HepG2 (cell line): ENCODE results near the gene DPF1. TPM values are rescaled to one million over a fixed set of nuclear protein-coding genes. Genes with fewer than 3 reads are reported as not detected.

Source experiments
- ATAC-seq: fragments of 200-7000 bp; cut with Tn5 transposase; 3 replicates; pipeline ENCODE4 v1.9.1; 2020; ENCODE audit warnings: mild to moderate bottlenecking, moderate library complexity
- BruUV-seq: library from RNA; stranded (reverse); fragments of 400-500 nt; replicated peaks from 2 replicates; lab custom pipeline; 2021; lab: Mats Ljungman, UMichigan
- CTCF ChIA-PET: fragments of 300-600 bp; formaldehyde crosslinking; extraction: SDS; loops from one replicate; lab custom pipeline; 2021; ENCODE audit warnings: low total read pairs, inconsistent platforms, low intra/inter-chr PET ratio; lab: Yijun Ruan, JAX
- POLR2A ChIA-PET: fragments of 350-600 bp; sonication (Branson Sonifier 250); formaldehyde crosslinking; loops from one replicate; lab custom pipeline; 2020; ENCODE audit warnings: antibody characterized with exemption, inconsistent platforms; lab: Yijun Ruan, JAX
- DNase-seq: peaks from one replicate; pipeline ENCODE4 v3.0.0-alpha.2; 2015; ENCODE audit warnings: low spot score
- FAIRE-seq: peaks from 3 replicates; lab custom pipeline; 2011; peaks lifted over from hg19 to GRCh38; lab: Jason Lieb, UNC
- H2AFZ ChIP-seq: one replicate; pipeline ENCODE4 v1.6.1; 2011; ENCODE audit warnings: low read length, inconsistent platforms
- H3K27ac ChIP-seq: fragments of 300-600 bp; 3 replicates; pipeline ENCODE4 v1.8.0; 2011; ENCODE audit warnings: mixed run types, mild to moderate bottlenecking, mixed read lengths, low read length, inconsistent platforms; ENCODE audit not compliant: insufficient read depth; ENCODE audit errors: extremely low read length
- H3K27me3 ChIP-seq, 2 experiments: fragments of 200-600 bp in 1 of 2; 2 replicates in 1 of 2; 3 replicates in 1 of 2; pipeline versions ENCODE4 v1.6.0 to v1.8.0; 2011; ENCODE audit warnings: low read length in 2 of 2, mild to moderate bottlenecking in 2 of 2, moderate library complexity in 2 of 2, inconsistent platforms in 1 of 2; ENCODE audit not compliant: insufficient read depth in 2 of 2, control insufficient read depth in 1 of 2
- H3K36me3 ChIP-seq, 2 experiments: fragments of 200-600 bp in 1 of 2; replicated peaks in 1 of 2; 2 replicates in 1 of 2; 3 replicates in 1 of 2; pipeline versions ENCODE4 v1.5.1 to v1.8.0; 2011; ENCODE audit warnings: low read length in 2 of 2, inconsistent platforms in 1 of 2; ENCODE audit not compliant: insufficient read depth in 2 of 2, control insufficient read depth in 1 of 2
- H3K4me1 ChIP-seq: 2 replicates; pipeline ENCODE4 v1.5.1; 2012; ENCODE audit warnings: low read length, inconsistent platforms; ENCODE audit not compliant: insufficient read depth
- H3K4me2 ChIP-seq: 2 replicates; pipeline ENCODE4 v1.6.0; 2011; ENCODE audit warnings: low read depth, low read length, inconsistent platforms
- H3K4me3 ChIP-seq, 3 experiments: fragments of 200-600 bp in 1 of 3; sonication (generic), shearing (Covaris generic) in 1 of 3; replicated peaks in 1 of 3; 2 replicates each; pipeline ENCODE4 v1.5.1; 2011 to 2016; ENCODE audit warnings: low read length in 3 of 3, inconsistent platforms in 2 of 3, low read depth in 2 of 3, mild to moderate bottlenecking in 2 of 3, control low read depth in 1 of 3, mixed read lengths in 1 of 3; ENCODE audit not compliant: insufficient read depth in 1 of 3
- H3K79me2 ChIP-seq: one replicate; pipeline ENCODE4 v1.6.1; 2011; ENCODE audit warnings: low read length, inconsistent platforms; ENCODE audit not compliant: insufficient read depth
- H3K9ac ChIP-seq: 2 replicates; pipeline ENCODE4 v1.6.0; 2011; ENCODE audit warnings: mild to moderate bottlenecking, low read depth, low read length, inconsistent platforms; ENCODE audit not compliant: insufficient read depth
- H3K9me3 ChIP-seq: 2 replicates; pipeline ENCODE4 v1.5.1; 2012; ENCODE audit warnings: mild to moderate bottlenecking, low read length
- H4K20me1 ChIP-seq: 2 replicates; pipeline ENCODE4 v1.6.0; 2011; ENCODE audit warnings: inconsistent platforms, mild to moderate bottlenecking, low read length, moderate library complexity; ENCODE audit not compliant: insufficient read depth
- CENPT ChIP-seq: sonication (generic); formaldehyde crosslinking; IDR thresholded peaks from 2 replicates; pipeline ENCODE4 v1.8.0; 2022; ENCODE audit warnings: low read depth, mild to moderate bottlenecking, moderate library complexity, missing genetic modification reagents
- FUBP1 ChIP-seq: sonication (generic); formaldehyde crosslinking; IDR thresholded peaks from 2 replicates; pipeline ENCODE4 v1.5.1; 2020; ENCODE audit warnings: missing genetic modification reagents, mild to moderate bottlenecking, borderline replicate concordance
- RAD51 ChIP-seq: fragments of 450-650 bp; IDR thresholded peaks from 2 replicates; pipeline ENCODE4 v1.6.1; 2016; ENCODE audit warnings: borderline replicate concordance
- ZC3H4 ChIP-seq: sonication (generic); formaldehyde crosslinking; IDR thresholded peaks from 2 replicates; pipeline ENCODE4 v1.4.0; 2020; ENCODE audit warnings: missing genetic modification reagents, borderline replicate concordance
- WGBS: methylation state at CpG from one replicate; pipeline ENCODE4 v1.1.6; 2017; ENCODE audit warnings: low lambda C conversion rate; 5-methylcytosine and 5-hydroxymethylcytosine counted together
- in situ Hi-C: cut with HindIII; loops from 2 replicates; pipeline ENCODE4 v1.10.0; 2017; ENCODE audit warnings: low pct_unique_long_range_greater_than_20kb; ENCODE audit not compliant: extremely low pct_ligation_motif_present
- intact Hi-C: fragments of 100-400 bp; cut with micrococcal nuclease; formaldehyde crosslinking; loops from one replicate; pipeline ENCODE4 v1.10.0; 2022; ENCODE audit not compliant: unreplicated experiment
- polyA plus RNA-seq, 8 experiments: library from polyadenylated mRNA; depleted of rRNA in 3 of 8; stranded (reverse) in 7 of 8; unstranded in 1 of 8; fragments of >200 nt; fragmentation: Illumina TruSeq in 4 of 8; extraction: Trizol in 4 of 8; gene quantifications; 2 replicates each; pipeline versions ENCODE4 v1.2.1 to v1.2.3, GENCODE V29; 2011 to 2016; ENCODE audit warnings: low read depth in 4 of 8, missing spikeins in 1 of 8, mixed read lengths in 1 of 8; ENCODE audit not compliant: insufficient read depth in 1 of 8
- total RNA-seq, 5 experiments: library from RNA; depleted of rRNA; stranded (reverse); fragments of >200 nt; fragmentation: Illumina TruSeq; extraction: Trizol; gene quantifications; 2 replicates each; pipeline ENCODE4 v1.2.3, GENCODE V29; 2016; ENCODE audit warnings: low read depth in 1 of 5
- TF ChIP-seq, protein P1 (sequence below), 2 experiments: fragments of 450-650 bp in 1 of 2; sonication (generic) in 1 of 2; formaldehyde crosslinking in 1 of 2; IDR thresholded peaks; 2 replicates each; pipeline versions ENCODE4 v1.6.1 to v1.8.0; 2016 to 2022; ENCODE audit warnings: antibody characterized with exemption in 1 of 2, mild to moderate bottlenecking in 1 of 2, missing genetic modification reagents in 1 of 2

The DPF1 gene
- total and polyA plus RNA-seq, 2 of the 13 experiments (the other 11 are each of a cell fraction or from before 2014, with no cell fraction given) = 1.0 to 3.2 TPM

DNA sequence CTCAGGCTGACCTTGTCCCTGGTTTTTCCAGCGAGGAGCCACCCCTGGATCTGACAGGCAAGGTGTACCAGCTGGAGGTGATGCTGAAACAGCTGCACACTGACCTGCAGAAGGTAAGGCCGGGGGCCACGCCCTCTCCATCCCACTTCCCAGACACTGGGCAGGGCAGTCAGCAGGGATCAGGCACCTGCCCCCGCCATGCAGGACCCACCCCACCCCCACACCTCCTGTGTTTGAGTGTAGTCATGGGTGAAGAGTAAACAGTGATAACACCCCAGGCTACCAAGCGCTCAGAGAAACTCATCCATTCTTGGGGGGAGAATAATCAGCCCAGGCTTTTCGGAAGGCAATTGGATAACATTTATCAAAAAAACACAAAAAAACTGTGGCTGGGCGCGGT lies 19.9 kb downstream of the DPF1 start (continued):
- TF ChIP-seq FUBP1 (CRISPR knock-in tag) (no peak), CENPT (CRISPR knock-in tag) (no peak)

DNA sequence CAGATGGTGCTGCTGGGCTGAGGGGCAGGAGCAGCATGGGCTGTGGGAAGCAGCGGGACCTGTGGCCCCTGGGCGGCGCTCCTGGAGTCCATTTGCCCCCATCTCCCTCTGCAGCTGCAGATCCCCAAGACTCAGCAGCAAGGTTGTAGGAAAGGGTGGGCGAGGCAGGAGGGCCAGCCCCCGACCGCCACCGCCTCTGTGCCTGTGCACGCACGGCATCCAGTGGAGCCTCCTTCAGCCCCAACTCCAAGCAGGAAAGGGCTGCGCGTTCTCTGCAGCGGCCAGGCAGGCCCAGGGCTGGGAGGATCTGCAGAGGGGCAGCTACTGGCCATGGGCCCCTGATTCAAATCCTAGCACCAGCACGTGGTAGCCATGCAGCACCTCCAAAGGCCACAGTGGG lies 20.8 kb downstream of the DPF1 start:
- Histone ChIP-seq H3K27ac (no peak overlapping the region), H3K9me3 (no peaks in the 10 kb centered on the region), H3K4me1 (no peaks in the 10 kb centered on the region), H3K27me3 (no peaks in the 10 kb centered on the region), H3K79me2 (no peaks in the 10 kb centered on the region), H2AFZ (no peak overlapping the region), H4K20me1 (no peaks in the 10 kb centered on the region), H3K4me3 (no peak overlapping the region), H3K9ac (no peak overlapping the region), H3K4me2 (no peak overlapping the region), H3K36me3 (no peaks in the 10 kb centered on the region; a peak in 2 of 5 replicates)
- no peak for DNase-seq
- TF ChIP-seq RAD51 (no peak), ZC3H4 (no peak)
- intact Hi-C loops (no loop called here), in situ Hi-C loops (no loop called here)
- BruUV-seq = no TSS peak
- ATAC-seq = no peak
- 95% methylated on average over 11 of the region's 13 CpGs for WGBS
- FAIRE-seq = no peak
- ChIA-PET CTCF (no interaction called here), POLR2A (no interaction called here)

- Histone ChIP-seq H3K4me1 (no peaks in the 10 kb centered on the region), H3K27ac (no peak overlapping the region), H2AFZ (no peak overlapping the region), H3K79me2 (no peaks in the 10 kb centered on the region), H4K20me1 (no peaks in the 10 kb centered on the region), H3K4me3 (no peak overlapping the region), H3K9ac (no peak overlapping the region), H3K9me3 (no peaks in the 10 kb centered on the region), H3K4me2 (no peak overlapping the region), H3K27me3 (no peaks in the 10 kb centered on the region), H3K36me3 (no peaks in the 10 kb centered on the region; a peak in 2 of 5 replicates)
- ChIA-PET POLR2A (no interaction called here), CTCF (no interaction called here)
- WGBS = 97% methylated on average over 14 of the region's 14 CpGs
- DNase-seq (no peak), FAIRE-seq (no peak), ATAC-seq (no peak)
- in situ Hi-C loops = no loop called here
- BruUV-seq = no TSS peak
- intact Hi-C loops = no loop called here
- TF ChIP-seq, protein P1, sequence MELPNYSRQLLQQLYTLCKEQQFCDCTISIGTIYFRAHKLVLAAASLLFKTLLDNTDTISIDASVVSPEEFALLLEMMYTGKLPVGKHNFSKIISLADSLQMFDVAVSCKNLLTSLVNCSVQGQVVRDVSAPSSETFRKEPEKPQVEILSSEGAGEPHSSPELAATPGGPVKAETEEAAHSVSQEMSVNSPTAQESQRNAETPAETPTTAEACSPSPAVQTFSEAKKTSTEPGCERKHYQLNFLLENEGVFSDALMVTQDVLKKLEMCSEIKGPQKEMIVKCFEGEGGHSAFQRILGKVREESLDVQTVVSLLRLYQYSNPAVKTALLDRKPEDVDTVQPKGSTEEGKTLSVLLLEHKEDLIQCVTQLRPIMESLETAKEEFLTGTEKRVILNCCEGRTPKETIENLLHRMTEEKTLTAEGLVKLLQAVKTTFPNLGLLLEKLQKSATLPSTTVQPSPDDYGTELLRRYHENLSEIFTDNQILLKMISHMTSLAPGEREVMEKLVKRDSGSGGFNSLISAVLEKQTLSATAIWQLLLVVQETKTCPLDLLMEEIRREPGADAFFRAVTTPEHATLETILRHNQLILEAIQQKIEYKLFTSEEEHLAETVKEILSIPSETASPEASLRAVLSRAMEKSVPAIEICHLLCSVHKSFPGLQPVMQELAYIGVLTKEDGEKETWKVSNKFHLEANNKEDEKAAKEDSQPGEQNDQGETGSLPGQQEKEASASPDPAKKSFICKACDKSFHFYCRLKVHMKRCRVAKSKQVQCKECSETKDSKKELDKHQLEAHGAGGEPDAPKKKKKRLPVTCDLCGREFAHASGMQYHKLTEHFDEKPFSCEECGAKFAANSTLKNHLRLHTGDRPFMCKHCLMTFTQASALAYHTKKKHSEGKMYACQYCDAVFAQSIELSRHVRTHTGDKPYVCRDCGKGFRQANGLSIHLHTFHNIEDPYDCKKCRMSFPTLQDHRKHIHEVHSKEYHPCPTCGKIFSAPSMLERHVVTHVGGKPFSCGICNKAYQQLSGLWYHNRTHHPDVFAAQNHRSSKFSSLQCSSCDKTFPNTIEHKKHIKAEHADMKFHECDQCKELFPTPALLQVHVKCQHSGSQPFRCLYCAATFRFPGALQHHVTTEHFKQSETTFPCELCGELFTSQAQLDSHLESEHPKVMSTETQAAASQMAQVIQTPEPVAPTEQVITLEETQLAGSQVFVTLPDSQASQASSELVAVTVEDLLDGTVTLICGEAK (IDR thresholded peaks at IDR 0.05) = no peak
- TF ChIP-seq, protein P1 (CRISPR knock-in tag; IDR thresholded peaks at IDR 0.05) = no peak
Observed at GRCh38 chr19:38202504-38202903, 21.5 kb downstream of the DPF1 start.
